ENCODE data around the gene TLL2.

The TLL2 gene

DNA sequence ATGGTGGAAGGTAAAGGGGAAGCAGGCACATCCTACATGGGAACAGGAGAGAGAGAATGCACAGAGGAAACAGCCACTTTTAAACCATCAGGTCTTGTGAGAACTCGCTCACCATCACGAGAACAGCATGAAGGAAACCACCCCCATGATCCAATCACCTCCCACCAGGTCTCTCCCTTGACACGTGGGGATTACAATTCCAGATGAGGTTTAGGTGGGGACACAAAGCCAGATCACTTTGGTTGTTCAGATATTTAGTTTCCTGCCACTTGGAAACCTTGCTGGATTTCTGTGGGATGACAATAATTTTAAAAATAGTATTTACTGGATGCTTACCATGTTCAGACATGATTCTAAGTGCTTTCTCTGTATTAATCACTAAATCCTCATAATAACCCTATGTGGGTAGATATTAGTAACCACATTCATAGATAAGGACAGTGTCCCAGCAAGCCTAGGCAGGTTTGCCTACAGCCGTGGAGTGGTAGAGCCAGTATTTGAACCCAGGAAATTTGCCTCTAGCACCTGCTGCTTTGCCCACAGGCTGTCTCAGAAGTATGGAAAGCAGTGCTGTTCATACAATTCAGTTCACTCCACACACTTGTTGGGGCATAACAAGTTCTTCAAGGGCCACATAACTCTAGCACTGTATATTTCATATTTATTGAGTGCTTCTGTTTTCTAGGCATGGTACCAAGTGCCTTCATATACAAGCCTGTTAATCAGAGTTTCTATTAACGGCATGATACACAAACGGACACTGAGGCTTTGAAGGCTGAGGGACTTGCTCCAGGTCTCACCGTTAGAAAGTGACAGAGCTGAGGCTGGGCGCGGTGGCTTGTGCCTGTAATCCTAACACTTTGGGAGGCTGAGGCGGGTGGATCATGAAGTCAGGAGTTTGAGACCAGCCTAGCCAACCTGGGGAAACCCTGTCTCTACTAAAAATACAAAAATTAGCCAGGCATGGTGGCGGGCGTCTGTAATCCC, 8.3 kb downstream of the TLL2 start:
- no peak for DNase-seq

DNA sequence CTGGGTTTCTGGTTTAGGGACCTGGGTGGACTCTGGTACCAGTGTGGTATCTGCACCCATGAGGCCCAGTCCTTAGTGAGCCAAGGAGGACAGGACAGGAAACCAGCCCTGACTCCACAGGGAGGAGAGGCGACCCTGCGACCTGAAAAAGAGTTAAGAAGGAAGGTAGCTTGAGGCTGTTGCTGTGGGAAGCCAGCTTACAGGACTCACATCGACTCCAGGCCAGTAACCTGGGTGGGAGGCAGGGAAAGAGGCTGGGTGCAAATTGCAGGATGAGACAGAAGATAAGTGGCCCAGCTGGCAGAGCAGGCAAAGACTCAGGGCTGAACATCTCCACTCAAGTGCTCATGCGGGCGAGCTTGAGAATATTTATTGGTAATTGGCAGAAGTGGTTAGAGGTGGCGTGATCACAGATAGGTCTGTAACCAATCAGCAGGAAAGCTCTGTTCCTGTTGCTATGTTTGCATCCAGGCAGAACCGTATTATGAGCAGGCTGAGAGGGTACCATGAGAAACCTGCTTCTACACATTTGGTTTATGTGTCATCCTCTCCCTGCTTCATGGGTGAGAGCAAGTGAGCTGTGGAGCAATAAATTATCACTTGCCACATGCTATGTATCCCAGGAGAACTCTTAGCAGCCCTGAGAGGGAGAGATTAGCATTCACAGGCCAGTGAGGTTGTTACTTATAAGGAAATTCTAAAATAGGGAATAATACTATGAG, 11.0 kb downstream of the TLL2 start:
- no peak for DNase-seq

DNA sequence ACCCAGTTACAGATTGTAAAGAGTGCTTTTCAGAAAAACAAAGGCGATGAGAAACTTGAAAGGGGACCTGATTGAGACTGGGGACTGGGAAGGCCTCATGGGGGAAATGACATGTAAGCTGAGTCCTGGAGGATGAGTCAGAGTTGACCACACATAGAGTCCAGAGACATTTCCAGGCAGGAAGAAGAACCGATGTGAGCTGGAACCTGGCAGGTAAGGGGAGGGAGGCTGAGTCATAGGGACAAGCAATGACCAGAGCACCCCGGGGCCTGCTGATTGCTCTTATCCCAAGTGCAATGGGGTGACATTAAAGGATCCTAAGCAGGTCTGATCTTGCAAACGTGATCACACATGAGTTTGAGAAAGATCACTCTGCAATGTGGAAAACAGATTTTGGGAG, 11.7 kb downstream of the TLL2 start:
- DNase-seq: no peak

DNA sequence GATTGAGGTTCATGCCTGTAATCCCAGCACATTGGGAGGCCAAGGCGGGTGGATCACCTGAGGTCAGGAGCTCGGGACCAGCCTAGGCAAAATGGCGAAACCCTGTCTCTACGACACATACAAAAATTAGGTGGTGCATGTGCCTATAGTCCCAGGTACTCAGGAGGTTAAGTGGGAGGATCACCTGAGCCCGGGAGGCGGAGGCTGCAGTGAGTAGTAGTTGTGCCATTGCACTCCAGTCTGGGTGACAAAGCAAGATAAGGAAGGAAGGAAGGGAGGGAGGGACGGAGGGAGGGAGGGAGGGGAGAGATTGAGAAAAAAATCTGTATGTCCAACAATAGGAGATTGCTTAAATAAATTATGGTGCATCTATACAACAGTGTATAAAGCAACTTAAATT, 13.2 kb downstream of the TLL2 start:
- no peak for DNase-seq

DNA sequence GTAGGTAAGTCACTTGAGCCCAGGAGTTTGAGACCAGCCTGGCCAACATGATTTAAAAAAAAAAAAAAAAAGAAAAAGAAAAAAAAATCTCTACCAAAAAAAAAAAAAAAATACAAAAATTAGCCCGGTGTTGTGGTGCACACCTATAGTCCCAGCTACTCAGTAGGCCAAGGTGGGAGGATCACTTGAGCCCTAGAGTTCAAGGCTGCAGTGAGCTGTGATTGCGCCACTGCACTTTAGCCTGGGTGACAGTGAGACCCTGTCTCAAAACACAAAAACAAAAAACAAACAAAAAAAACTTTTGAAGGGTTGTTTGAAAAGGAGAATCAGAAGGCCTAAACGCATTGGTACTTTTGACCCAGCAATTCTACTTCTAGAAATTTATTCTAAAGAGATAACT, 13.7 kb downstream of the TLL2 start:
- DNase-seq: no peak

DNA sequence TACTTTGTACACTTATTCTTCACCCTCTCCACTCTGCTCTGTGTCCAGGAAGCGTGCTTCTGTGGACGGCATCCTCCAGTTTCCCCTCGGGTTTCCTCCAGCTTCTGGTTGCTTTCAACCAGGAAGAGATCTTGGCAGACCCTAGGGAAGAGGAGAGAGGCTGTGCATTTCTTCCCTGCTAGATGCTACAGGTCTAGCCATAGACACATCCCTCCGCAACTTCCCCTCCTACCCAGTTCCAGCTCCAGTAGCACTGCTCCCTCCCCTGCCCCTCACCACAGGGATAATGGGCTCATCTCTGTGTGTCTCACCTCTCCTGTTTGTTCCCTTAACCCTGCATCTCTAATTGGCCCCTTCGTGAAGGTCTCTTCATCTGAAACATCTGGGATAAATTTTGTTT, 16.3 kb downstream of the TLL2 start:
- DNase-seq: no peak

DNA sequence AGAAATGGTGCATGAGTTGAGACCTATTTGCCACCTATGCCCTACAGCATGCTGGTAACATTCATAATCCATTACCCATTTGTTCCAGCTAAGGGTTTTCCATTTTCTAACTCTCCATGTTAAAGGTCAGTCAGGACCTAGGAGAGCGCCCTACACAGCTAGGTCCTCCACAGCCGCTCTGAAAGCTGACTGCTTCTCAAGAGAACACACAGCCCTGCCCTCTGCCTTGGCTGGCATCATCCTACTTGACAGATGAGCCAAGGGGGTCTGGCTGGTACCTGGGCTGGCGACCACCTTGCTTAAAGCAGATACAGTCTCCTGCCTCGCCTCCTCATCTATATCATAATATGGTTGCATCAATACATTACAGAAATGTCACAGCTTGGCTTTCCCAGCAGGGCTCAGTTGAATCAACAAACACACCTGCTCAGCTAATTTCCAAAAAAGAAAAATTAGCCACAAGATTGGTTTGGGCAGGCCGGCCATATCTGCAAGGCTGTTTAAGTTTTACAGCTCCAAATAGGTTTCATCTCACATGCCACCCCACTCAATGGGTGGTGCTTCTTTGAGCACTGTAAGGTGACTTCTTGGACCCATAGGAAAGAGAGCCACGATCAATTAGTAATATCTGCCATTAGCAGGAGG, 17.3 kb downstream of the TLL2 start:
- DNase-seq: no peak

DNA sequence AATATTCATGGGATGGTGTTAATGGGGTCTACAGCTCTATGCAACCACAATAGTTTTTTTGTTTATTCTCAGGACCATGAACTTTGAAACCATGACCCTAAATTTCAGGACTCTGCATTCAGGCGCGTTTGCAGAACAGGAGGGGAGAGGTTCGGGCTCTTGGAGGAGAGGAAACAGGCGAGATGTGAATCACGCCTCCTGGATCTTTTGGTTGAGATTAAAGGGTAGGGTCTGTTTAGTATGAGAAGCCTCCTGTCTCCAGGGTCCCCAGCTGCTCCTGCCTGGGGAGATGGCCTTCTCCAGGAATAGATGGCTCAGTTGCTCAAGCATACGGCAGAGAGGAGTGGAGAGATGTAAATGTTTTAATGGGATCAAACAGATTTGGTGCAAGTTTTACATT, 18.2 kb downstream of the TLL2 start:
- DNase-seq: no peak

DNA sequence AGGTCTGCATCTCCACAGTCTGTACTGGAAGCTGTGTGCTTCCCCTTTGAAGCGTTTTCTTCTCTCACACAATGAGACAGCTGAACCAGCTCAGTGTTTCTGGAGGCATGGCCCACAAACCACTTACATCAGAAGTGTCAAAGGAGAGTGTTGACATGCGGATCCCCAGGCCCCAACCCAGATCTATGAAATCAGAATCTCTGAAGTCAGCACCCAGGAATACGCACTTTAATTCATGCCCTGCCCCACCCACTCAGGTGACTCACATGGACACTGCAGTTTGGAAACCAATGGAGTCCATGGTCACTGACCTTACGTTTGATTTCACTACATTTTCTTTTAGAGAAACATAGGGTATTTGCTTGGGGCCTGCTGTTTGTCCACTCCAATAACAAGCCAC, 19.0 kb downstream of the TLL2 start:
- DNase-seq: no peak

DNA sequence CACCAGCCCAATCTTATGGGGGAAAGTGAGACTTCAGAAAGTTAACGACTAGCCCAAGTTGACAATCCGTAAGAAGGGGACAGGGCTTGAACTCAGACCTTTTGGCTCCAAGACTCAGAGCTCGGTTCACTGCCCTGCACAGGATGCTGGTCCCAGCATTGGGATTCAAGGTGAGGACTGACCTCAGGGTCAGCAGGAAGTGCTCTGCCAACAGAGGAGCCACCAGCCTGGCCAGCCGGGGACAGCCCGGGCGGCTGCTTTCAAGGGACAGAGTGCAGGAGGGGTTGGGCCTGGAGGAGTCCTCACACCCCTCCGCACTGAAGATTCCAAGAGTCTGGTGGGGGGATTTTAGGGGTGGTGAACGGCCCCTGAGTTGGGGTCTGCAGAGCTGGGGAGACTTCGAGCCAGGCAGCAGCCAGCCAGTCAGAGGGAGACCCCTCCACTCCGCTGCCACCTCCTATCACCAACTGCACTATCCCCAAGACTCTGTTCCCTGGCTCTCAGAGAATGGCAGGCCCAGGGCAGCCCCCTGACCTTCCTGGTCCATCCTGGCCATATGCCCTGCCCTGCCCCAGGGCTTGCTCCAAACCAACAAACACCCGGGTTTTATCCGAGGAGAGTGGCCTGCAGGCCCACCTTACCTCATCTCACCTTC, 19.7 kb downstream of the TLL2 start:
- DNase-seq: no peak

DNA sequence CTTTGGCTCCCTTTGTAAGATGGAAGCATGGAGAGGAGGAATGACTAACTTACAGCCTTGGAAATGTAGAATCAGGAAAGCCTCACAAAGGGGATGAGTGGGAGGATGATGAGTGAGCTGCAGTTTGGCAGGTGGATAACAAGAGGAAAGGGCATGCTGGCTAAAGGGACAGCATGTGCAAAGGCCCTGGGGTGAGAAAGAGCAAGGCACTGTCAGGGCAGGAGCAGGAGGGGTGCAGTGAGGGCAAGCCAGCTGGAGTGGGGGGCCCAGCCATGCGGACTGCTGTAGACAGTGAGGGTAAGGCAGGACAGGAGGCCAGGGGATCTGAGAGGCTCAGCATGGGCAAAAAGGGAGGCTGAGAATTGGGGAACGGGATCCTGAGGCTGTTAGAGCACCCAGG, 20.5 kb downstream of the TLL2 start:
- no peak for DNase-seq

DNA sequence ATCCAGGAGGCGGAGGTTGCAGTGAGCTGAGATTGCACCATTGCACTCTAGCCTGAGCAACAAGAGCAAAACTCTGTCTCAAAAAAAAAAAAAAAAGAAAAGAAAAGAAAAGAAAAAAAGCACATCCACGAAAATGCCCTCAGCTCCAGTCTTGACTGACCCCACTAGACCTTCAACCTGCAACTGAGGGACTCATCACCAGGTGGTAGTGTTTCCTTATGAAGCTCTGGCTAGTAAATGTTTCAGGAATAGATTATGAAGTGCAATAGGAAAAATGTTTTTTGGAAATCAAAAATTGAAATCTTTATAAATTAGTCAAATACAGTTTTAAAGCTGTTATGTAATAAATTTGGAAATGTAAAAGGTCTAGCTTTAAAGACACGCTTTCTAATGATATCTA, 22.4 kb downstream of the TLL2 start:
- no peak for DNase-seq

DNA sequence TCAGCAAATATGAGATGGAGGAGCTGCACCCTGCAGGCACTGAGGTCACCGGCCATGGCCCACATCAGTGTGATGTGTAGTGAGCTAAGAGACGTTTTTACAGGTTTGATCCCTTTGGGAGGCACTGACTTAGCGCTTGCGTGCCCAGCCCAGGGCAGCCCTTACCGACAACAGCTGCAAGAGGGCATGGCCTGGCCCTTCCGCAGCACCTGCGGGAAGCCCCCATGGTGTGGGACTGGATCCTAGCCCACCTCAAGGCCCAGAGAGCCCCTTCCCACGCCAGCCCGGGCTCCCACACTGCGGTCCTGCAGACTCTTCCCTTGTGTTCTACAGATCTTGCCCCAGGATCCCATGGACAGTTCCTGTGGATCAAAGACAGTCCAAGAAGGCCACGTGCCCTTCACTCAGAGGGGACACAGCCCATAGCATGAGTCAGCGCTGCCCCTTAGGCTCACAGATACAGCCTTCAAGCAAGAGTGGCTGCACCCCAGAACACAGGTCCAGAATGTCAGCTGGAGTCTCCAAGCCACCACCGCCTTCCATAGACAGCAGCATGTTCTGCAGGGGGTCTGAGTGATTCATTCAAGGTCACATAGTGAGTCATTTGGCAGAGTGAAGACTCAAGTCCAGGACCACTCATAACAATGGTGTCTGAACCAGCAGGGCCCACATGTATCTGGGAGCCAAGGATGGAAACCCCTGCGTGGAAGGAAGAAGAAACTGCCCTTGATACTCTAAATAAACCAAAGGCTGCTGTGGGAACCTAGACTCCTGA, 25.4 kb downstream of the TLL2 start:
- DNase-seq: no peak

DNA sequence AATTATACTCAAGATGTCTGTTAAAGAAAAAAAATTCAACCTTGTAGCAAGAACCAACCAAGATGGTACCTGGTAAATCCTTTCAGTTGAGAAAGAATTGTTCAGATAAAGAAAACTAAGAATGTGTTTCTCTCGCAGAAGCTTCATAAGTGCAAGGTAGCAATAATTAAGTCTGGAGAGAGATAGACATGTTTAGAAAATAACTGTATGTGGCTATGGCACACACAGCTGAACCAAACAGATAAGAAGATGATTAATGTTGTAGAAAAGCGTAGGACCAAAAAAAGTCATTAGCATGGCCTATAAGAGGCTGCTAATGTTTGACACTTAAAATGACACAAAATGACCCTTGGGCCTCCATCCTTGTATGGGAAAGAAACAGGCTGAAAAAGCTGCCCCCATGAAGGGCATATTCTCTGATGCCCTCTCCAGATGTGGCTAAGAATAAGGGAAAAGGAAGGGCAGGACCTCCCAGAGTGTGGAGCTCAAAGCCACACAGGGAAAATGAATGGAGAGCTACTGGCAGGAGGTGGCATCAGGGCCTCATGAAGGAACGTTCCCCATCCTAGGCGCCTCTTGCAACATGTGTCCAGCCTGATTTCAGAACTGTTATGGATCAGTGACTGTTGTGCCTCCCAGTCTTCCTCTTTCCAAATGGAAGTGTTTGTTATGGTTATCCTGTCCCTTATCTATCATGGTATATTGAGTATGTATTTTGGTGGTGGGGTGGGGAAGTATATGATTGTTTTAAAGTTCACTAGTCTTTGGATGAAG, 30.7 kb downstream of the TLL2 start:
- DNase-seq: no peak

DNA sequence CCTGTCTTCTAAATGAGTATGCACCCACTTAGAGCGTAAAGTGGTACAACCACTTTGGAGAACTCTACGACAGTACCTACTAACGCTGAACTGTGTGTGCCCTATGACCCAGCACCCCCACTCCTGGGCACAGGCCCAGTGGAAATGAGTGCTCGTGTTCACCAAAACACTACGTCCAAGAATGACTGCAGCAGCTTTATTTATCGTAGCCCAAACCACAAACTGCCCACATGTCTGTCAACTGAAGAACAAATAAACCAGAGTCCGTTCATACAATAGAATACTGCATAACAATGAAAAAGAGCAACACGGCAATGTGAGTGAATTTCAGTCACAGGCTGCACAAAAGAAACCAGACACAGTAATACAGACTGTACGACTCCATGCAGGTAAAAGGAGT, 35.4 kb downstream of the TLL2 start:
- no peak for DNase-seq

DNA sequence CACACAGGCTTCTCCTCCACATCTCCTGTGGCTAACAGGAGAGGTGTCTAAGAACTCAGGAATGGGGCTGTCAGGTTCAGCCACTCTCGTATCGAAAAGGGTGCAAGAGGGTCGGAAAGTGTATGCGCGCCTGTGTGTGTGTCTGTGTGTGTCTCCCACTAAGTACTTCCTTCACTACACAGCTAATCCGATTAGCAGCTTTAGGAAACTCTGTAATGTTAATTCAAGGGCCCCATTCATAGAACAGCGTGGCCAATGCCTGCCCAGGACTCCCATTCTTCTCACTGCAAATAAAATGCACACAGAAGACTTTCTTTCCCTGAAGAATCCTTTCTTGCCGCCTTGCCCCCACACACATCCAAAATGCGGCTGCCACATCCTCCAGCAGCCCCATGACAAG, 39.9 kb downstream of the TLL2 start:
- no peak for DNase-seq

DNA sequence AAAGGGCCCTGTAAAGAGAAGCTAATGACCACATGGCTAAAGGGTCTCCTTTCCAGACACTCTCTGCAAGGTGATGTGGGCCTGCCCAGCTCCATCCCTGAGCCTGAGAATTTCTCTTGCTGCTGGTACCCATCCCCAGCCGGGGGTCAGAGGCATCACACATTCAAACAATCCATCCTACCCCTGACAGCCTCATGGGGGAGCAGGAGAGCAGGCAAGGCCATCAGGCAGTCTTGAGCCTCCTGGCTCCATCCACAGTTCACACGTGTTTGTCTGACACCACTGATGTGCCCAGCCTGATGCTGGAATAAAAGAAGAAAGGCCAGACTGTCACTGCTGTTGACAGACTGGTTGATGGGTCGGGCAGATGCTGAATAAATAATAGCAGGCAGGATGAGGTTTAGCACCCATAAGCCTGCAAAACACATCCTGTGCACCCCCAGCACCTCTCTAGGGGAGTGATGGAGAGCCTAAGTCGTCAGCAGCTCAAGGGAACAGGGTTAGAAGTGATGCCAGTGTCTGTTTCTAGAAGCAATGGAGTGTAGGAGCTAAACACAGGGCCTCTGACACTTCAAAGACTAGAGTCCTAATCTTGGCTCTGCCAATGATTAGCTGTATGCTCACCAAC, 43.5 kb downstream of the TLL2 start:
- peak; percentile 10 for DNase-seq

DNA sequence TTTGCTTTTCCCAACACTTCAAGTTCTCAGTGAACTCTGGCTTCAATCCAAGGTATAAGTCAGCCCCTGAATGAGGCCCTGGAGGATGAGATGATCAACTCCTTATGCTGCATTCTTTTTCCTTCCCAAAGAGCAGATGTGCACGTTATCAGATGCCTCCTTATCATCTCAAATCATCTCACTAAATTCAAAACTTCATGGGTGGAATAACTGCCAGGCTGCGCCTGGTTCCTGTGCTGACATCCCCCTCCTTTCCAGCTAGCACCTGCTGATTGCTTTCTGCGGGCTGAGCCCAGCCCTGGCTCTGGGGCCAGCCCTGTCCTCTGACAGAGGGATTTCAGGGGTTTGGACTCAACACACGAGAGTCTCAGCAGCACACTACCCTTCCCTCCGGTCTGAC, 44.9 kb downstream of the TLL2 start:
- DNase-seq: no peak

DNA sequence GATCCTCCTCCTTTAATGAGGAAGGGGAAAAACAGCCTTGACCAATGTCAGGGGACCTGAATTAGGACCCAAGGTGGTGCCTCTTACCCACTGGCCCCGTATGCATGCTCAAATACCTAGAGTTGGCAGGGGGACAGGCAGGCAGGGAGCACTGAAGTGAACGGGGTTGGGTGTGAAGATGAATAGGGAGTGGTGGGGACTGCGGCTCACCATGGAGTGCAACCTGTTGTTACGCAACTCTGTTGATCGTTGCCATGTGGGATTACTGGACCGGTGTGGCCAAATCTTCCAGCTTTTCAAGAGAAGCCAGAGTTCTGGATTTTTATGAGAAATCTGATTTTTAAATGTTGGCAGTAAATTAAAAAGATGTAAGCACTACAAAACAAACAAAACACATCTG, 48.1 kb downstream of the TLL2 start:
- no peak for DNase-seq

DNA sequence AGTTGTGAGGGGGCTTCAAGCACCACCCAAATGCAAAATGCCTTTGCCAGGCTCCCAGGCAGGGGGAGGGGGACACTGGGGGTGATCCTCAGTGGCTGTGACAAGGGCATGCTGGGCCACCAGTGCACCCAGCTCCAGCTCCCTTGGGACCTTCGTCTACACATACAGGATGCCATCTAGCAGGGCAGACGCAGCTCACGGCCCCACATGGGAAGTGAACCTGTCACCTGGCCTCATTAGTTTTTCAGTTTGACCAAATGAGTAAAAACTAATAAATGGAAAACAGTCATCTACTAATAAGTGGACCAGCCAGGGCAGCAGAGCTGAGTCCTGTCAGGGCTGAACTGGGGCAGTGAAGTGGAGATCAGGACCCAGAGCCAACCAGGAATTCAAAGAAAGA, 50.2 kb downstream of the TLL2 start:
- no peak for DNase-seq

DNA sequence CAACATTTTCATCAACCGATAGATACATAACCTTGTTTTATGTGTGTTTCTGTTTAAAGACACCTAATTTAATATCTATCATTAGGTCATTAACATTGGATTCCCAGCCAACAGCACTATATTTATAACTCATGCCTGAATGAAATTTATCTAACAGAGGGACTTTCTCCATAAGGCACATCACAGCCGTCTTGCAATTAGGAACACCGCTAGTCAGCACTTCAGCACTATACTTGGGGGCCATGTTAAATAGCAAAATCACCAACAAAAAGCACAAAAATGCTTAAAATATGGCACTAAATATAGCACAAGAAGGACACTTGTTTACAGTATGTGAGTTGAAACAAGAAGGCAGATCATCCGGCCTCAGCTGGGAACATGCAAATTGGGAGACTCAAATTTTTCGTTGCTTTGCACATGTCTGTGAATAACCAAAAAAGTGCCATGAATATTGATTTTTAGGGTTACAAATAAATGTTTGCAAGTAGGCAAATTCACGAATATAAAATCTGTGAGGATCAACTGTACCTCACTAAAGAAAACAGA, 51.0 kb downstream of the TLL2 start:
- no peak for DNase-seq

Measured in CD4-positive, alpha-beta T cell treated with Interleukin-6 for 4 hours (primary cell).